Superior temporal gyrus (tissue), 1 donor: Measurements from ENCODE around the gene PTCHD1.

Experiments
- DNase-seq: peaks from one replicate; pipeline ENCODE4 v3.0.0-alpha.2; 2016; ENCODE audit errors: extremely low spot score

The PTCHD1 gene

GRCh38 chrX:23334848-23335599, at the start of gene PTCHD1:
Gene PTCHD1, plus strand, starts transcription at chrX:23334849. Its CDS starts 27 bp downstream, at chrX:23334876.
- DNase-seq, result no peak

DNA sequence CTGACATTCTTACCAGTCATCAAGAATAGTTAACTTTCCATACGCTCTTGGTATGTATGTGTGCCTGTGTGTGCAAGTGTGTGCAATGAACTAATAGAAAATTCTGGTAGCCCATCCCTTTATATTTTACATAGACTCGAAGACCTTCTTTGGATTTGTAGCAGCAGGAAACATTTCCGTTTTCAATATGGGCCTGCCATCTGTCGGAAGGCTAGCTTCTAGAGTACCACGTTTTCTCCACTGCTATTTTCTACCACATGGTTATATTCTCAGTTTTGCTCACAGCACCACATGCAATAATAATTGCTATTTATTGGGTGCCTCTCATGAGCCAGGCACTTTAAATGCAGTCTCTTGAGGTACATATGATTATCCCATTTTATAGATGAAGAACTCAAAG, 47.9 kb upstream of the PTCHD1 start:
- DNase-seq, result no peak

DNA sequence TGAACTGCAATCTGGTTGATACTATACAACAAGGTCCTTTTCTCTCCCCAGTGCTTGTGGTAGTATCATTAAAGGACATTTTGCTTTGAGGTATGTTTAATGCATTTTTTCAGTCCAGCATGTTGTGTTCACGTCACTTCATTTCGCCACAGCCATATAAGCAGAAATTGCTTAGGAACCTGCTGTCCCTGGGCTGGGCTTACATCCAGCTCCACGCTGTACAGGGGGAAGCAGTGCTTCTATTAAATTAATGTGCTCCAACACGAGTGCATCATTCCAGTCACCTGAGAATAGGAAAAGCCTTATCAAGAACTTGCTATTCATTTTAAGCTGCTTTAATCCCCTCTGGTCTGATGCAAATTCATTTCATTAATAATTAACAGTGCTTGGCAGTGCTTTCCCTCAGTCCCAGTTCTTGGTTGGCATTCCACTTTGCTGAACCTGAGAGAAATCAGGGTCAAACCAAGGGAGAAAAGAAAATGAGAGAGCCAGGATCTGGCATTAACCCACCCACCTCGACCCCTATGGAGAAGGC, 47.4 kb upstream of the PTCHD1 start:
- no peak for DNase-seq

- DNase-seq, result peak; percentile 7
Observed at GRCh38 chrX:23292354-23292987, 42.2 kb upstream of the PTCHD1 start.

DNA sequence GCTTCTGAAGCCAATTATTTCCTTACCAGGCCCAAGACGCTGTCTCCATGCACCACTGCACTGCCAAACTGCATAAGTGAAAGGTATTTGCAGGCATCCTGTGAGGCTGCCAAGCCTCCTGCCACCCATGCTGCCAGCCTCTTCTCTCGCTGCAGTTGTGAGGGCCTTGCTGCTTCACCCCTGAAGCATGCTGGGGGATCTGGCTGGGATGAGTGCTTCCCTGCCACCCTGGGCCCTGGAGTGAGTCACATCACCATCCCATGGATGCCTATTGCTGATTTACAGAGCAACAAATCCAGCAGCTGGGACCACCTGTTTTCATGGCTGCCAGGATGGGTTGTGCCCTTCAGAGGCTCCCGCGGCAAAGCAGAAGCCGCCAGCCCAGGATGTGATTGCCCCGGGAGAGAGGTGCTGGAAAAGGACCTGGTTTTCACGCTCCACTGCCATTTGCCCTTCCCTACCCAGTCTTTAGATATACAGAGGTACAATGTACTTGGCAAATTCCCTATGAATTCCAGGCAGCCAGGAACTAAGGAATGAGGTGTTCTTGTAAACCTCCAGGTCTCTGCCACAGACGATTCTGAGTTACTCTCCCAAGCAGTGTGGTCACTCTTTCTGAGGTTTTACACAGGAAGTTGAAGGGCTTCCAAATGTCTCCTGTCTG, 41.5 kb upstream of the PTCHD1 start:
- peak; percentile 10 for DNase-seq

DNA sequence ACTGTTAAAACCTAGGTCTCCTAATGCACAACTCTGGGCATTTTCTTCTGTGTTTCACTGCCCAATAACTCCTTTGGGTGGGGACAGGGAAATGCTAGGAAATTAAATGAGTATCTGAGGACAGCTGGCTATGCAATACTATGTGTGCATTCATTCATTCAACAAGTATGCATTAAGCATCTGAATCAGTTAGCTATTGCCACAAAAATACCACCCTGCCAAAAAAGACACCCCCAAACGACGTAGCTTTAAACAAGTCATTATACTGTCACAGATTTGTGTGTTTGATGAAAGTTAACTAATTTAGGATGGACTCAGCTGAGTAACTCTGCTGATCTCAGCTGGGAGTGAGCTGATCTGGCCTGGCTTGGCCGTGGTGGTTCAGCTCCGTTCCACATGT, 29.8 kb upstream of the PTCHD1 start:
- no peak for DNase-seq

DNA sequence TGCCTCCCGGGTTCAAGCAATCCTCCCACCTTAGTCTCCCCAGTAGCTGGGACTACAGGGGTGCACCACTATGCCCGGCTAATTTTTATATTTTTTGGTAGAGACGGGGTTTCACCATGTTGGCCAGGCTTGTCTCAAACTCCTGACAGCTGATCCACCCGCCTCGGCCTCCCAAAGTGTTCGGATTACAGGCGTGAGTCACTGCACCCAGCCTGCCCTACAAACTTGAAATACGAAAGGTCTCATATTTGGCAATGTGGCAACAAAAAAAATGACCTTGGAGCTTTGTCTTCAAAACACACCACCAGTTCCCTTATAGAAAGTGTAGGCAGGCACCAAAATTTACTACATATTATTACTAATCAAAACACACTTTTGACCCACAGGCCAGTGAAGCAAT, 22.9 kb upstream of the PTCHD1 start:
- DNase-seq, result no peak

- no peak for DNase-seq
Observed at GRCh38 chrX:23312136-23312535, 22.5 kb upstream of the PTCHD1 start.

DNA sequence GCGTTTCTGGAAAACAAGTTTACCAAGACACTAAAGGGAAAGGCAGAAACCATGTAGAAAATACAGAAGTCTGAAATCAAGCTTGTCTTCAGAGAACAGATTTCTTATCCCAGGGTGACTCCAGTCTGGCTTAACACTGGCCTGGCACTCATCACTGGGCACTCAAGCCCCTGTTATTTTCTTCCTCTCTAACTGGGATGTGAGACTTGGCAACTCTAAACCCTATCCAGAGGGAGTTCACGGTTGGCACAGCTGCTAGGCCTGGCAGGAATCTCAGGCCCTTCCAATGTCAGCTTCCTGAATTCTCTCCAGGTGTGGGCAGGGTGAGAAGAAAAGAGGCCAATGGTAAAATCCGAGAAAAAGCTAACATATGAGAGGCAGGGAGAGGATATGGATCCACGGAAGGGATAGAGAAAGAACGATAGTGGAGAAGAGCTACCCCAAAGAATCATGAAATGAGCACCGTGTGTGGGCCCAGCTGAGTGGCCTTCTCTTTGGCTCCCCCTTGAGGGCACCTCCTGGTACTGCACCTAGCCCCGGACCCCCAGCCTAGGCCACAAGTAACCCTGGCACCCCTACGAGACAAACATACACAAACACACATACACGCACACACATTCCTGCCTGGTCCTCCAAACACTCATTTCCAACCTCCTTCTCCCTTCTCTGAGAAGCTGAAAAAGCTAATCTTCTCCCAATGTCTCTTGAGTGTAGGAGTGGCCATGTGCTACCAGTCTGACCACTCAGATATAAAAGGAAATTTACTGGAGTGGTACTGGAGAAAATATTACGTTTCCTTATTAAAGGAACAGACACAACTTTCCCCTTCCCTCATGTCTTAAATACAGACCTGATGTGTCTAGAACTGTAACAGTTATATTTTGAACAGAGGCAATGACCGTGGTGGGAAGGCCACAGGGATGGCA, 16.6 kb upstream of the PTCHD1 start:
- no peak for DNase-seq

GRCh38 chrX:23327104-23327503, 7.5 kb upstream of the PTCHD1 start:
- no peak for DNase-seq

DNA sequence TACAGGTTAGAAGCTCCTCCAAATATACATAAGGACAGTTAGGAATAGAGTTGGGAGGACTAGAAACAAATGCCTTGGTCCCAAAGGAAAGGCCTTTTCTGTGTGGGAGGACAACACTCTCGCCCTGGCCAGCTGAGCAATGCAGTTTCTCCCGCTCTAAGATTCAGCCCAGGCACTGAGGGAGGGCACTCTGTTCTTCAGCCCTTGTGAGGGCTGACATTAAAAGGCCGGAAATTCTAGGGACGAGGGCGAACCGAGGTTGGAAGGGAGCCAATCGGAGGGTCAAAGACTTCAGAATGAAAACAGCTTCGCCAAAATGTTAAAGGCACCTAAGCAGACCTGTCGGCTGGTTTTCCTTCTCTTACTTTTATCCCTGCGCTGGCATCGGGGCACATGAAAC, 2.9 kb upstream of the PTCHD1 start:
- DNase-seq, result no peak

DNA sequence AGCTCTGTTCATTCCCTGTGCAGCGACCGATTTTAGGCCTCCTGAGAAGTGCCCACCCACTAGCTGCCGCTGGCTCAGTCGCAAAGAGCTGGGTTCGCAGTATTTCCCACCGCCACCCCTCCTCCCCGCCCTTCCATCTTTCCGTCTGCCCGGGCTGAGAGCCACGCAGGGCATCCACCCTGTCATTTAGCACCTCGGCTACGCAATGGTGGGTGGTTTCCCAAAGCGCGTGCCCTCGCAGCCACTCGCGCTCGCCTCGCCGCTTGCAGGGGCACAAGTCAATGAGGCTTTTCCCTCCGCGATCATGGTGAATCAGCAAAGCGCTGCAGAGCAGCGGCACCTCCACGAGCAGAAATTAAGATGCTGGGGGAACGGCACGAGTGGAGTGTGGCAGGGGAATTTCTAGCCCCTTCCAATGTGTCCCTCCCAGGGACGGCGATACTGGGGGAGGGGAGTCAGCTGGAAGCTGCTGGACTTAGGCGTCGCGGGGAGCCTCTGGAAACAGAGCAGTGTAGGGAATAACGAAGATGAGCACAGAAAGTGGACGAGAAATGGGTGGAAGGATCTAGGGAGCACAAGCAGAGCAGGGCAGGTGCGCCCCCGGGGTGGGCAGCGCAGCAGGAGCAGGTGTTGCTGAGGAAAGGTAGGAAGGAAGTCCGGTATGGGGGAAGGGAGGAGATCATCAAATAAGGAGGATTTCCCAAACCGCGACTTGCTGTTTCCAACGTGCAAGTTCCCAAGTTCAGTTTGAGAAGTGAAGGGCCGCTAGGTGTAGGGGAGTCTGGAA, 2.4 kb upstream of the PTCHD1 start:
- DNase-seq, result no peak

- no peak for DNase-seq
Observed at GRCh38 chrX:23332888-23333821, 1.5 kb upstream of the PTCHD1 start.

DNA sequence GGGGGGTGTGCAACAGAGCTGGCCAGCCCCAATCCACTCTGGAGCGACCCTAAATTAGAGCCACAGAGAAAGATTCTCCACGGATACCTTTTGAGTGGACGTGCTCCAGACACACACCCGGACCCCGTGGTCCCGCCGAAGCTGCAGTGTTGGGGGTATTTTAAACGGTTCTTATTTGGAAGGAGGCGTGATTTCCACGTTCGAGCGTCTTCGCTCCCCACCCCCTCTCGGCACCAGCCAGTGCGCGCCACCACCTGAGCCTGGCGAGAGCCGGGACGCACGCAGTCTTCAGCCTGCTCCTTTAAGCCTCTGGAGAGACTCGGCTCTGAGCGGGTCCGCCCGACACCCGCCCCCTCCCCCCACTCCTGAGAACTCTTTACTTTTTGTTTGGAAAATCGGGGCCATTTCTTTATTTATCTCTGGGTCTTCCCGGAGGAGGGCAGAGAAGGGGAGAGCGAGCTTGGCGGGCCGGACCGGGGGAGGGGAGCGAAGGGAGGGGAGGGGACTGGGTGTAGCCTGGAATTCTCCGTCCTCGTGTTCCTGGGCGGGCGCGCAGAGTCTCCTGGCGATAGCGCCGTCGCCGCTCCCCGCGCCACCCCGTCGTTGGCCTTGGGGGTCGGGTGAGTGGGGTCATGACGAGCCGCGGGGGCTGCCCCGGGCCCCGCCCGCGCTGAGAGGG, 668 bp upstream of the PTCHD1 start:
- DNase-seq, result no peak

- DNase-seq, result no peak
Observed at GRCh38 chrX:23334521-23334847, 165 bp upstream of the PTCHD1 start.

DNA sequence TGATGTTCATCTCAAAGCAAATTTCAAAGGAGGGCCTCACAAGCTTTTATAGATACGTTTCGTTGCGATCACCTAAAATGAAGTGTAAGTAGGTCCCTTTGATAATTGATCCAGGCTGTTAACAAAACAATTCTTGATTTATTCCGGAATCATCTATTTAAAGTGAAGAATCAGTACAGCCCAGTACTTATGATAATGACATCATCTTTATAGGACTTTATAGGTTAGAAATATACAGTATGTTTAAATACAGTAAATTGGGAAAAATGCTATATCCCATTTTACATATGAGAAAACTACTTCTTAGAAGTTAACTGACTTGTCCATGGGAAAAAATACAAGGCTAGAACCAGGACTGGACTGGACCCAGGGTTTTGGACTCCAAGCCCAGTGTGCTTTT, 3.7 kb downstream of the PTCHD1 start:
- DNase-seq, result no peak

DNA sequence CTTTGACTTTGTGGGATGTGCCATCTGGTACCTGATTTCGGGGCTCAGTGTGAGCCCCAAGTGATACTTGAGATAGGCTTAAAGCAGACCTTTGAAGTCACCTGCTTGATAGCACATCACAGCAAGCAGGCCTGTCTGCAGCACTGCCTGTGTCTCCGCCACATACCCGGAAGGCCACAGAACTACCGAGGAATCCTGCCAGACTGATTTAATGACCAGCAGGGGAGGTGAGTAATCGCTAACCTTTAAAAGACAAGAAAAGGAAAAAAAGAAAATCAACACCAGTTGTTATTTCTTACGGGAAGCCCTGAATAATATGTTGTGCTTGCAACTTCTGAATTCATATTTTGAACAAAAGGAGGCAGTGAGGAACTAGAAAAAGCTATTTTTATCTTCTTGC, 6.8 kb downstream of the PTCHD1 start:
- no peak for DNase-seq

DNA sequence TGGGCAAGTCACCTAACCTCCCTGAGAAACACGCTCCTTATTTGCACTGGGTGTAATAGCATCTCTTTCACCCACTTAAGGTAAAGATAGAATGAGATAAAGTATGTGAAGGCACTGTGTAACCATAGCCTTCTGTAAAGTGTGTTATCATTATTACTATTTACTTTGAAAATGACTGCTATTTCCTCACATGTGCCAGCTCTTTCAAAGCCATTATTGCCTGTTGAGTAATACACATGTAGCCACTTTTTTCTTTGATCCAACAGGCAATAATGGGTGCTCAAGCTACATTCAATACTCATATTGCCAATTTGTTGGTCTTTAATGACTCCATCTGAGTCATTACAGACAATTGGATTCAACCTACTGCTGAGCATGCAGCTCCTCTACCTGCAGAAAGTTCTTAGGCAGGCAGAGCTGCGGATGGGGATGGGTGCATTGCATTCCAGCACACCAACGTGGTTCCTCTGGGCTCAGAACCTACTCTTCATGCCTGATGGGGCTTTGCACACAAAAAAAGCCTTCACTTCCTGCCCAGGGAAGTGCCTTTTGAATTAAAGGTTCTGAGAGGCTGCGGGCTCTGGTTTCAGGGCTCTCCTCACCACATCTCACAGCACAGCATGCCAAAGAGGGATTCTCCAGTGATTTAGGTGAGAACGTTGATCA, 9.7 kb downstream of the PTCHD1 start:
- DNase-seq, result no peak

GRCh38 chrX:23344904-23345271, 10.2 kb downstream of the PTCHD1 start:
- DNase-seq, result no peak
